Measurements from ENCODE around the gene TRABD2B.
A peak's percentile ranks its signal among the peaks of the same experiment; 100 is the strongest.

Gene TRABD2B

GRCh38 chr1:47757226-47757975 is 239.8 kb downstream of the TRABD2B start:
- no peak for DNase-seq (ENCODE audit: low spot score)

- DNase-seq (ENCODE audit: low spot score) = no peak
These were observed 240.8 kb downstream of the TRABD2B start for GRCh38 chr1:47756411-47756810.

GRCh38 chr1:47756006-47756405 is 241.2 kb downstream of the TRABD2B start:
- no peak for DNase-seq (ENCODE audit: low spot score)

- no peak for DNase-seq (ENCODE audit: low spot score)
These were observed 241.8 kb downstream of the TRABD2B start for GRCh38 chr1:47755101-47755990.

- no peak for DNase-seq (ENCODE audit: low spot score)
These were observed 243.0 kb downstream of the TRABD2B start for GRCh38 chr1:47754221-47754620.

GRCh38 chr1:47753808-47754207 is 243.4 kb downstream of the TRABD2B start:
- DNase-seq (ENCODE audit: low spot score) = no peak

- no peak for DNase-seq (ENCODE audit: low spot score)
These were observed 244.6 kb downstream of the TRABD2B start for GRCh38 chr1:47752559-47752958.

GRCh38 chr1:47751996-47752451 is 245.2 kb downstream of the TRABD2B start:
- DNase-seq (ENCODE audit: low spot score) = no peak

- no peak for DNase-seq (ENCODE audit: low spot score)
These were observed 246.0 kb downstream of the TRABD2B start for GRCh38 chr1:47751193-47751592.

GRCh38 chr1:47745715-47746609 is 251.2 kb downstream of the TRABD2B start:
- DNase-seq (ENCODE audit: low spot score) = no peak

GRCh38 chr1:47742890-47743760 is 254.1 kb downstream of the TRABD2B start:
- no peak for DNase-seq (ENCODE audit: low spot score)

GRCh38 chr1:47738560-47739182 is 258.5 kb downstream of the TRABD2B start:
- DNase-seq (ENCODE audit: low spot score) = peak; percentile 70

- no peak for DNase-seq (ENCODE audit: low spot score)
These were observed 264.7 kb downstream of the TRABD2B start for GRCh38 chr1:47732489-47732888.

- DNase-seq (ENCODE audit: low spot score) = no peak
These were observed 265.5 kb downstream of the TRABD2B start for GRCh38 chr1:47731730-47732129.

- DNase-seq (ENCODE audit: low spot score) = no peak
These were observed 267.5 kb downstream of the TRABD2B start for GRCh38 chr1:47729685-47730084.

- DNase-seq (ENCODE audit: low spot score) = no peak
These were observed 269.5 kb downstream of the TRABD2B start for GRCh38 chr1:47727697-47728085.

GRCh38 chr1:47727051-47727696 is 270.0 kb downstream of the TRABD2B start:
- no peak for DNase-seq (ENCODE audit: low spot score)

- peak; percentile 89 for DNase-seq (ENCODE audit: low spot score)
These were observed 271.0 kb downstream of the TRABD2B start for GRCh38 chr1:47725992-47726855.

GRCh38 chr1:47725511-47725991 is 271.6 kb downstream of the TRABD2B start:
- no peak for DNase-seq (ENCODE audit: low spot score)
